H1 (cell line): ENCODE data around the gene TRMT10B. TPM values are rescaled to one million over a fixed set of nuclear protein-coding genes. Genes with fewer than 3 reads are reported as not detected.

ENCODE experiments used
- CTCF ChIA-PET: fragments of 300-600 bp; sonication (Branson Sonifier 250); formaldehyde crosslinking; loops from one replicate; lab custom pipeline; 2021; ENCODE audit not compliant: partially characterized antibody; lab: Charles Lee
- POLR2A ChIA-PET: fragments of 300-600 bp; sonication (Branson Sonifier 250); formaldehyde crosslinking; loops from one replicate; lab custom pipeline; 2021; ENCODE audit warnings: inconsistent platforms; ENCODE audit not compliant: partially characterized antibody; lab: Charles Lee
- DNase-seq, 2 experiments: peaks; one replicate each; pipeline versions ENCODE4 v3.0.0 to v3.0.0-alpha.2; 2010 to 2022; ENCODE audit warnings: low spot score in 2 of 2, low read depth in 1 of 2, mixed read lengths in 1 of 2
- FAIRE-seq: peaks from 2 replicates; lab custom pipeline; 2011; peaks lifted over from hg19 to GRCh38; lab: Jason Lieb, UNC
- H2AFZ ChIP-seq: 2 replicates; pipeline ENCODE4 v1.8.1; 2012; ENCODE audit warnings: low read length, inconsistent platforms
- H2AK5ac ChIP-seq: 2 replicates; pipeline ENCODE4 v1.6.1; 2013; ENCODE audit warnings: low read depth, low read length
- H2BK120ac ChIP-seq: replicated peaks from 2 replicates; pipeline ENCODE3; 2013; ENCODE audit warnings: low read depth, low read length, inconsistent platforms
- H2BK12ac ChIP-seq: 2 replicates; pipeline ENCODE4 v1.6.1; 2013; ENCODE audit warnings: low read depth, low read length
- H2BK15ac ChIP-seq: 2 replicates; pipeline ENCODE4 v1.6.1; 2013; ENCODE audit warnings: low read length
- H2BK20ac ChIP-seq: 2 replicates; pipeline ENCODE4 v1.6.1; 2013; ENCODE audit warnings: low read length
- H2BK5ac ChIP-seq: 2 replicates; pipeline ENCODE4 v1.6.1; 2013; ENCODE audit warnings: low read depth, low read length
- H3K14ac ChIP-seq: 2 replicates; pipeline ENCODE4 v1.6.1; 2013; ENCODE audit warnings: inconsistent platforms; ENCODE audit not compliant: insufficient read length
- H3K18ac ChIP-seq: 2 replicates; pipeline ENCODE4 v1.6.1; 2013; ENCODE audit warnings: low read length; ENCODE audit errors: extremely low read depth
- H3K23ac ChIP-seq: 2 replicates; pipeline ENCODE4 v1.6.1; 2013; ENCODE audit warnings: inconsistent platforms; ENCODE audit not compliant: insufficient read length
- H3K23me2 ChIP-seq: 2 replicates; pipeline ENCODE4 v1.6.1; 2013; ENCODE audit warnings: low read depth, low read length
- H3K27ac ChIP-seq: 2 replicates; pipeline ENCODE4 v1.6.1; 2011; ENCODE audit warnings: low read depth, low read length, inconsistent platforms
- H3K27me3 ChIP-seq, 4 experiments: replicated peaks in 1 of 4; 1 replicate in 1 of 4; 2 replicates in 3 of 4; pipeline versions ENCODE4 v1.6.1 to v1.8.1; 2011 to 2013; ENCODE audit warnings: low read length in 3 of 4, mild to moderate bottlenecking in 3 of 4, inconsistent platforms in 2 of 4, mixed read lengths in 2 of 4, moderate library complexity in 1 of 4; ENCODE audit not compliant: control insufficient read depth in 3 of 4, insufficient read depth in 3 of 4; ENCODE audit errors: extremely low read depth in 1 of 4
- H3K36me3 ChIP-seq, 4 experiments: 2 replicates each; pipeline versions ENCODE4 v1.6.1 to v1.8.1; 2011 to 2013; ENCODE audit warnings: mild to moderate bottlenecking in 4 of 4, low read length in 3 of 4, moderate library complexity in 2 of 4, control low read depth in 1 of 4, inconsistent platforms in 1 of 4; ENCODE audit not compliant: insufficient read depth in 4 of 4, control insufficient read depth in 2 of 4
- H3K4ac ChIP-seq: replicated peaks from 2 replicates; pipeline ENCODE3; 2013; ENCODE audit warnings: low read length, low read depth, mixed read lengths, inconsistent platforms; ENCODE audit not compliant: insufficient read length
- H3K4me1 ChIP-seq, 4 experiments: replicated peaks in 1 of 4; 1 replicate in 1 of 4; 2 replicates in 3 of 4; pipeline versions ENCODE4 v1.6.1 to v1.8.1; 2011 to 2013; ENCODE audit warnings: low read length in 3 of 4, inconsistent platforms in 2 of 4, mixed read lengths in 1 of 4; ENCODE audit not compliant: insufficient read depth in 4 of 4, control insufficient read depth in 3 of 4
- H3K4me2 ChIP-seq, 2 experiments: 2 replicates each; pipeline versions ENCODE4 v1.6.1 to v1.8.1; 2011 to 2013; ENCODE audit warnings: low read depth in 2 of 2, low read length in 2 of 2, control low read depth in 1 of 2, inconsistent platforms in 1 of 2, mild to moderate bottlenecking in 1 of 2; ENCODE audit not compliant: insufficient read depth in 1 of 2
- H3K4me3 ChIP-seq, 4 experiments: fragments of 200-600, 300-600 bp in 1 of 4; sonication (generic), shearing (Covaris generic), sonication (Bioruptor Twin) in 1 of 4; 2 replicates each; pipeline versions ENCODE4 v1.5.1 to v1.8.1; 2011 to 2016; ENCODE audit warnings: low read length in 4 of 4, low read depth in 3 of 4, control low read depth in 2 of 4, inconsistent platforms in 2 of 4, mild to moderate bottlenecking in 2 of 4, mixed read lengths in 1 of 4, moderate library complexity in 1 of 4; ENCODE audit not compliant: insufficient read depth in 2 of 4; ENCODE audit errors: extremely low read depth in 1 of 4
- H3K56ac ChIP-seq: replicated peaks from 2 replicates; pipeline ENCODE3; 2013; ENCODE audit warnings: low read depth, mild to moderate bottlenecking, mixed read lengths, low read length, inconsistent platforms; ENCODE audit not compliant: insufficient read length
- H3K79me1 ChIP-seq: 2 replicates; pipeline ENCODE4 v1.6.1; 2013; ENCODE audit warnings: low read depth, low read length, control low read depth
- H3K79me2 ChIP-seq, 2 experiments: 2 replicates each; pipeline versions ENCODE4 v1.6.1 to v1.8.1; 2012 to 2013; ENCODE audit warnings: low read length in 2 of 2, mild to moderate bottlenecking in 2 of 2, inconsistent platforms in 1 of 2; ENCODE audit not compliant: insufficient read depth in 2 of 2, control insufficient read depth in 1 of 2
- H3K9ac ChIP-seq, 4 experiments: replicated peaks in 1 of 4; 1 replicate in 1 of 4; 2 replicates in 3 of 4; pipeline versions ENCODE4 v1.6.1 to v1.8.1; 2011 to 2013; ENCODE audit warnings: low read depth in 3 of 4, low read length in 3 of 4, control low read depth in 2 of 4, mild to moderate bottlenecking in 2 of 4, moderate library complexity in 2 of 4, inconsistent platforms in 1 of 4; ENCODE audit errors: extremely low read depth in 1 of 4
- H3K9me3 ChIP-seq, 2 experiments: 2 replicates each; pipeline versions ENCODE4 v1.6.1 to v1.8.1; 2012 to 2013; ENCODE audit warnings: mild to moderate bottlenecking in 2 of 2, moderate library complexity in 2 of 2, control low read depth in 1 of 2, inconsistent platforms in 1 of 2, low read depth in 1 of 2, low read length in 1 of 2, mixed read lengths in 1 of 2; ENCODE audit not compliant: insufficient read depth in 2 of 2
- H4K20me1 ChIP-seq, 2 experiments: replicated peaks in 1 of 2; 2 replicates each; pipeline versions ENCODE3 to v1.8.1; 2011 to 2013; ENCODE audit warnings: inconsistent platforms in 2 of 2, low read length in 2 of 2, mild to moderate bottlenecking in 1 of 2; ENCODE audit not compliant: insufficient read depth in 2 of 2, control insufficient read depth in 1 of 2
- H4K5ac ChIP-seq: 2 replicates; pipeline ENCODE4 v1.6.1; 2013; ENCODE audit warnings: low read length, low read depth, mixed read lengths, inconsistent platforms; ENCODE audit not compliant: insufficient read length
- H4K8ac ChIP-seq: 2 replicates; pipeline ENCODE4 v1.8.0; 2013; ENCODE audit warnings: mild to moderate bottlenecking, moderate library complexity, low read length, inconsistent platforms; ENCODE audit not compliant: insufficient read depth; ENCODE audit errors: extremely low read depth
- H4K91ac ChIP-seq: replicated peaks from 2 replicates; pipeline ENCODE3; 2013; ENCODE audit warnings: low read length, mixed read lengths, inconsistent platforms; ENCODE audit not compliant: insufficient read length
- BRCA1 ChIP-seq: IDR thresholded peaks from 2 replicates; pipeline ENCODE4 v1.6.1; 2012; ENCODE audit warnings: low read depth, low read length, improper control_type of control experiment
- CHD2 ChIP-seq: IDR thresholded peaks from 2 replicates; pipeline ENCODE4 v1.6.1; 2012; ENCODE audit warnings: low read length, improper control_type of control experiment
- ZNF274 ChIP-seq: IDR thresholded peaks from 2 replicates; pipeline ENCODE4 v1.7.0; 2012; ENCODE audit warnings: low read length, borderline replicate concordance; ENCODE audit errors: extremely low read depth
- WGBS, 2 experiments: shearing (Covaris generic) in 1 of 2; methylation state at CpG; one replicate each; pipeline versions ENCODE4 v1.1.6 to v1.1.7; 2013 to 2015; ENCODE audit warnings: low lambda C conversion rate in 2 of 2, mixed read lengths in 2 of 2, inconsistent platforms in 1 of 2, low coverage in 1 of 2, missing lambda C conversion rate in 1 of 2; ENCODE audit not compliant: insufficient replicate concordance in 2 of 2, insufficient coverage in 1 of 2, insufficient read length in 1 of 2; ENCODE audit errors: extremely low coverage in 1 of 2, missing lambda C conversion rate in 1 of 2; 5-methylcytosine and 5-hydroxymethylcytosine counted together
- polyA plus RNA-seq, 7 experiments: library from polyadenylated mRNA; depleted of rRNA in 3 of 7; stranded (reverse) in 5 of 7; unstranded in 2 of 7; fragments of >200 nt in 5 of 7; fragments of 200-250 nt in 2 of 7; gene quantifications; 1 replicate in 5 of 7; 2 replicates in 1 of 7; 4 replicates in 1 of 7; pipeline versions ENCODE4 v1.2.1 to v1.2.3, GENCODE V29; 2011 to 2013; ENCODE audit warnings: missing spikeins in 2 of 7, mixed read lengths in 2 of 7
- total RNA-seq: library from RNA; stranded (reverse); fragmentation: NEBNext Ultra II Directional; extraction: Animal tissue kit (Norgen Biotek cat#: 25700); gene quantifications from 2 replicates; pipeline ENCODE4 v1.2.1, GENCODE V29; 2021
- TF ChIP-seq, protein P1 (sequence below): IDR thresholded peaks from 2 replicates; pipeline ENCODE4 v1.6.1; 2012; ENCODE audit warnings: inconsistent platforms

The TRMT10B gene
- total and polyA plus RNA-seq, 2 of the 8 experiments (the other 6 are each of a cell fraction or from before 2014, with no cell fraction given), result 2.4 to 4.5 TPM

DNA sequence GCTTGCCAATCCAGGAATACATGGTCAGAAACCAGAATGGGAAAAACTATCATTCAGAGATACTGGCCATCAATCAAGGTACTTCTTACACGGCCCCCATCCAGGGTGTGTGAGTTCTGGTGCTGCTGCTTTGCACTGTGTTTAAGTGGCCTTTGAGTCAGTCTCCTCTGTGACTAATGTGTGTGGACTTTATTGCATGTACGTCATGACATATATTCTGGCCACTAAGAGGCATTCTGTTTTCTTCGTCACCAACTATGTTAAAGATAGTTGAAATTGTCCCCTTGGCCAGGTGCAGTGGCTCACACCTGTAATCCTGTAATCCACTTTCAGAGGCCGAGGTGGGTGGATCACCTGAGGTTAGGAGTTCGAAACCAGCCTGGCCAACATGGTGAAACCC, 22.7 kb downstream of the TRMT10B start:
- Histone ChIP-seq H2BK15ac (no peak overlapping the region), H3K56ac (no peak overlapping the region), H3K36me3 (peaks cover 9 to 47% (median 31%) of the 10 kb centered on the region in 4 experiments), H3K79me1 (no peaks in the 10 kb centered on the region), H3K9ac (no peak overlapping the region), H2BK5ac (no peak overlapping the region), H2BK12ac (no peak overlapping the region), H3K9me3 (no peaks in the 10 kb centered on the region), H4K8ac (no peak overlapping the region), H3K4ac (no peak overlapping the region), H3K79me2 (no peaks in the 10 kb centered on the region), H2BK20ac (no peak overlapping the region), H2BK120ac (no peak overlapping the region), H3K4me1 (no peaks in the 10 kb centered on the region), H3K18ac (no peak overlapping the region), H2AFZ (no peak overlapping the region), H3K4me2 (no peak overlapping the region), H3K23ac (no peak overlapping the region), H3K23me2 (no peaks in the 10 kb centered on the region), H3K14ac (no peak overlapping the region), H4K91ac (no peak overlapping the region), H3K27me3 (no peaks in the 10 kb centered on the region), H3K27ac (no peak overlapping the region), H3K4me3 (no peak overlapping the region), H4K20me1 (no peaks in the 10 kb centered on the region), H2AK5ac (no peak overlapping the region), H4K5ac (no peak overlapping the region)
- no peak for TF ChIP-seq BRCA1
- TF ChIP-seq CHD2, result no peak
- TF ChIP-seq ZNF274, result no peak
- TF ChIP-seq, protein P1, sequence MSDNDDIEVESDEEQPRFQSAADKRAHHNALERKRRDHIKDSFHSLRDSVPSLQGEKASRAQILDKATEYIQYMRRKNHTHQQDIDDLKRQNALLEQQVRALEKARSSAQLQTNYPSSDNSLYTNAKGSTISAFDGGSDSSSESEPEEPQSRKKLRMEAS, result no peak
- WGBS, 2 experiments, result 91% methylated on average over 5 of the region's 5 CpGs; no CpG with 5 or more reads in 1 of the 2 experiments
- POLR2A ChIA-PET, result interaction anchor here (0.6 to 4.2 kb wide), 4 partner anchors 7 to 14 kb away, joined by 3 to 20 read pairs (median 4); partner anchors contain the start of gene EXOSC3
- CTCF ChIA-PET, result interaction anchor here (0.5 to 4.8 kb wide), 2 partner anchors 8 to 21 kb away, joined by 3 to 19 read pairs; partner anchors contain the start of gene EXOSC3
- FAIRE-seq (no peak), DNase-seq (no peak)
